ENCODE data around the gene GPR152. TPM values are rescaled to one million over a fixed set of nuclear protein-coding genes. Genes with fewer than 3 reads are reported as not detected.

Gene GPR152
- total RNA-seq, 2 experiments from 2014 or later = not detected

GRCh38 chr11:67434395-67434881, 18.1 kb downstream of the GPR152 start:
- Mint-ChIP-seq H3K4me1 (ENCODE audit: low read depth) (peaks cover 50% of the 10 kb centered on the region), H3K4me3 (peak overlapping the region; percentile 66), H3K9me3 (no peaks in the 10 kb centered on the region), H3K27me3 (no peaks in the 10 kb centered on the region), H3K36me3 (ENCODE audit: low read depth) (peaks cover 68% of the 10 kb centered on the region), H3K27ac (peak overlapping the region; percentile 78)
- Histone ChIP-seq H3K27ac (ENCODE audit: low read depth in 1 of 2, low read length in 2 of 2) (peak overlapping the region; percentile 52 to 94), H3K36me3 (ENCODE audit: insufficient read depth, low read length) (peaks cover 59% of the 10 kb centered on the region), H3K9me3 (ENCODE audit: control insufficient read depth in 1 of 2, insufficient read depth in 1 of 2, low read length in 2 of 2) (no peaks in the 10 kb centered on the region), H3K4me1 (ENCODE audit: insufficient read depth, low read length) (peaks cover 77% of the 10 kb centered on the region), H3K4me3 (ENCODE audit: low read length) (peak overlapping the region; percentile 97), H3K27me3 (ENCODE audit: control insufficient read depth in 1 of 2, insufficient read depth in 2 of 2, low read length in 2 of 2) (no peaks in the 10 kb centered on the region)
- DNase-seq (peak in 2 of 14 experiments; percentile 39 to 50), ATAC-seq (ENCODE audit: poor library complexity) (no peak)
- POLR2A ChIA-PET = interaction anchor here (1.2 to 17.7 kb wide), 8 partner anchors 10 to 83 kb away, joined by 6 to 411 read pairs (median 11); partner anchors contain the start of genes CARNS1, PPP1CA, TBC1D10C and TMEM134
- CTCF ChIA-PET = no interaction called here
- intact Hi-C loops (cut with DNase I, micrococcal nuclease) = loop anchor here in 1 of 2 experiments (2.0 kb wide), 1 partner anchor 28 kb away; no protein-coding TSS in a partner anchor
- TF ChIP-seq CTCF (IDR thresholded peaks at IDR 0.05) = no peak

DNA sequence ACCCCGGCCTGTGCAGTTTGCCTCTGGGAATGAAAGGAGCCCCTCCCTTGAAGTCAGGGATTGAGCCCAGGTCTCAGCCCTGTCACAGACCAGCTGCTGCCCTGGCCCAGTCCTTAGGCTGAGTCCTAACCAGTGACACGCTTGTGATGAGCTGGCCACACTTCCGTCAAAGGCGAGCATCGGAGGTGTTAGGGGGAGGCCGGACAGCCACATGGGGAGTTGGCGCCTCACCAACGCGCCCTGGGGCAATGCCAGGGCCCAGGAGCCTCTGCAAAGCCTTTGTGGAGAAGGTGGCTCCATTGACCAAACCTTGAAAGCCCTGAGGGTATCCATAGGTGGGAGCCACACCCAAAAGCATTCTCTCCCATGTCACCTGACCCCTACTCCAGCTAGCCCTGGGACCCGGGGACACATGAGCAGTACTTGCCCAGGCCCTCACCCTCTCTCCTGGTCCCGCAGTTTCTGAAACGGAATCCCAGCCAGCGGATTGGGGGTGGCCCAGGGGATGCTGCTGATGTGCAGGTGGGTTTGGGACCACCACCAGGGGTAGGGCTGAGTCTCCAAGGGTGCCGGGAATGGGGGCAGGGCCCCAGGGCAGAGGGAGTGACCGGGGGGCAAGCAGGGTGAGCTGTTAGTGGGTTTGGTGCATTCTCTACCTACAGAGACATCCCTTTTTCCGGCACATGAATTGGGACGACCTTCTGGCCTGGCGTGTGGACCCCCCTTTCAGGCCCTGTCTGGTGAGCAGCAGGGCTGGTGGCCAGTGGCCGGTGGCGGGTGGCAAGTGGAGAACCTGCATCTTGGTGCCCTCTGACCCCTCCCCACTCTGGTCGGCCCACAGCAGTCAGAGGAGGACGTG, 18.8 kb downstream of the GPR152 start:
- H3K27ac Mint-ChIP-seq = peak overlapping the region; percentile 78
- no peaks in the 10 kb centered on the region for H3K9me3 ChIP-seq (ENCODE audit: control insufficient read depth in 1 of 2, insufficient read depth in 1 of 2, low read length in 2 of 2)
- H3K36me3 Mint-ChIP-seq (ENCODE audit: low read depth) = peaks cover 67% of the 10 kb centered on the region
- H3K4me1 Mint-ChIP-seq (ENCODE audit: low read depth) = peaks cover 47% of the 10 kb centered on the region
- ATAC-seq (ENCODE audit: poor library complexity) = no peak
- H3K27me3 Mint-ChIP-seq = no peaks in the 10 kb centered on the region
- peak overlapping the region; percentile 66 for H3K4me3 Mint-ChIP-seq
- peaks cover 77% of the 10 kb centered on the region for H3K4me1 ChIP-seq (ENCODE audit: insufficient read depth, low read length)
- POLR2A ChIA-PET = interaction anchor here (0.8 to 17.7 kb wide), 12 partner anchors 9 to 82 kb away, joined by 3 to 411 read pairs (median 8); partner anchors contain the start of genes AIP, CARNS1, POLD4 and PPP1CA
- no peak overlapping the region for H3K4me3 ChIP-seq (ENCODE audit: low read length)
- no peaks in the 10 kb centered on the region for H3K9me3 Mint-ChIP-seq
- intact Hi-C loops (cut with DNase I, micrococcal nuclease) = loop anchor here in 1 of 2 experiments (2.0 kb wide), 1 partner anchor 27 kb away; no protein-coding TSS in a partner anchor
- H3K36me3 ChIP-seq (ENCODE audit: insufficient read depth, low read length) = peaks cover 62% of the 10 kb centered on the region
- H3K27me3 ChIP-seq (ENCODE audit: control insufficient read depth in 1 of 2, insufficient read depth in 2 of 2, low read length in 2 of 2) = no peaks in the 10 kb centered on the region
- peak in 3 of 14 experiments; percentile 37 to 59 (median 51) for DNase-seq
- peak overlapping the region; percentile 52 to 94 for H3K27ac ChIP-seq (ENCODE audit: low read depth in 1 of 2, low read length in 2 of 2)
- CTCF ChIA-PET = interaction anchor here (0.6 kb wide), 1 partner anchor 10 kb away, joined by 3 read pairs; no protein-coding TSS in a partner anchor
- TF ChIP-seq CTCF (IDR thresholded peaks at IDR 0.05) = no peak

DNA sequence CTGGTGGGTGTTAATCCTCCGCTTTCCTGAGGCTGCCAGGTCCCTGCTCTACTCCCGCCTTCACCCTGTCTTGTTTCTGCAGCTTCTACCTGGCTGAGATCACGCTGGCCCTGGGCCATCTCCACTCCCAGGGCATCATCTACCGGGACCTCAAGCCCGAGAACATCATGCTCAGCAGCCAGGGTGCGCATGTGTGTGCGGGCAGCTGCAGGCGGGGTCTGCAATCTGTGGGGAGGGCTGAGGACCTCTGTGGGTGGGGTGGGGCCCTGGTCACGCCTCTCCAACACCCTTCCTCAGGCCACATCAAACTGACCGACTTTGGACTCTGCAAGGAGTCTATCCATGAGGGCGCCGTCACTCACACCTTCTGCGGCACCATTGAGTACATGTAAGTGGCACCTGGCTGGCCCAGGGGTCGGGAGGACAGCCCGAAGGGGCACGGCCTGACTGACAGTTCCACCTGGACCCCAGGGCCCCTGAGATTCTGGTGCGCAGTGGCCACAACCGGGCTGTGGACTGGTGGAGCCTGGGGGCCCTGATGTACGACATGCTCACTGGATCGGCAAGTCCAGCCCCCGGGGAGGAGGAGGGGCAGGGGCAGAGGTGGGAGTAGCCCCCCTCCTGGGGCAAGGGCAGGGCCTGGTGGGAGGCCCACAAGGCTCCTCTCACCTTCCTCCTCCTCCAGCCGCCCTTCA, 19.7 kb downstream of the GPR152 start:
- Mint-ChIP-seq H3K36me3 (ENCODE audit: low read depth) (peaks cover 73% of the 10 kb centered on the region), H3K27ac (peak overlapping the region; percentile 78), H3K4me3 (peak overlapping the region; percentile 77), H3K27me3 (no peaks in the 10 kb centered on the region), H3K4me1 (ENCODE audit: low read depth) (peaks cover 54% of the 10 kb centered on the region), H3K9me3 (no peaks in the 10 kb centered on the region)
- no peaks in the 10 kb centered on the region for H3K9me3 ChIP-seq (ENCODE audit: control insufficient read depth in 1 of 2, insufficient read depth in 1 of 2, low read length in 2 of 2)
- peak overlapping the region in 1 of 2 donors; percentile 94 for H3K27ac ChIP-seq (ENCODE audit: low read depth in 1 of 2, low read length in 2 of 2)
- intact Hi-C loops (cut with DNase I, micrococcal nuclease) = no loop called here
- ATAC-seq (ENCODE audit: poor library complexity) (no peak), DNase-seq (no peak)
- CTCF ChIA-PET = no interaction called here
- no peak overlapping the region for H3K4me3 ChIP-seq (ENCODE audit: low read length)
- H3K4me1 ChIP-seq (ENCODE audit: insufficient read depth, low read length) = peaks cover 79% of the 10 kb centered on the region
- TF ChIP-seq CTCF (IDR thresholded peaks at IDR 0.05) = no peak
- peaks cover 62% of the 10 kb centered on the region for H3K36me3 ChIP-seq (ENCODE audit: insufficient read depth, low read length)
- POLR2A ChIA-PET = interaction anchor here (0.6 to 17.7 kb wide), 15 partner anchors 10 to 81 kb away, joined by 3 to 411 read pairs (median 5); partner anchors contain the start of genes AIP, CARNS1, PITPNM1 and POLD4
- H3K27me3 ChIP-seq (ENCODE audit: control insufficient read depth in 1 of 2, insufficient read depth in 2 of 2, low read length in 2 of 2) = no peaks in the 10 kb centered on the region
